GM12892 (cell line): ENCODE measurements around the gene CCDC88C.

Experiments
- POLR2A ChIP-seq: IDR thresholded peaks from 2 replicates; pipeline ENCODE4 v1.6.1; 2011; ENCODE audit warnings: low read depth, low read length, control low read depth
- POLR2AphosphoS5 ChIP-seq: IDR thresholded peaks from 2 replicates; pipeline ENCODE4 v1.6.1; 2011; ENCODE audit warnings: low read depth, low read length, control low read depth

DNA sequence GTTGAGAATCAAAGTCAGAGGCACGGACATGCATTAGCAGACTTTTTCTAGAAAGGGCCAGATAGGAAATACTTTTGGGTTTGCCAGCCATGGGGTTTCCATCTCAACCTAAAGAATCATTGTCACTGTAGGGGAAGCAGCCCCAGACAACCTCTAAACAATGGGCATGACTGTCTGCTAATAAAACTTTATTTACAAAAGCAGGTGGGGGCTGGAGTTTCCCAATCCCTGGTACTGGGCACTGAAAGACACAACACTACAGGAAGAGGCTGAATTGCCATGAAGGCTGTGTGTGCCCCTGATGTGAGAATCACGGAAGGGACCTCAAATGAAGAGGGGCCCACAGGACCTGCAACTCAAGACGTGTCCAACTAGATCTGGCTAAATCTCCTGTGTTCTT lies 111.1 kb downstream of the CCDC88C start:
- TF ChIP-seq POLR2A (no peak), POLR2AphosphoS5 (no peak)
